ENCODE measurements around the gene AGRP. TPM values are rescaled to one million over a fixed set of nuclear protein-coding genes. Genes with fewer than 3 reads are reported as not detected.

Gene AGRP
- total and polyA plus RNA-seq, 8 donors = 0.18 to 1.9 (median 0.37) TPM; not detected in 1

Other genes starting within 250 kb of the AGRP start
- 100 to 1,000 TPM in 1 of 2 donors, 10 to 100 TPM in 1; 68.4 to 132 TPM for gene FHOD1, start 236.1 kb downstream of the AGRP start, total RNA-seq
- 100 to 1,000 TPM; 161 to 300 (median 202) TPM for gene FHOD1, start 236.1 kb downstream of the AGRP start, polyA plus RNA-seq (ENCODE audit: insufficient read length in 6 of 6)
- gene SLC9A5, start 234.6 kb downstream of the AGRP start, total RNA-seq = 1 to 10 TPM; 3.2 to 4.0 TPM
- gene SLC9A5, start 234.6 kb downstream of the AGRP start, polyA plus RNA-seq (ENCODE audit: insufficient read length in 6 of 6) = 10 to 100 TPM; 18.8 to 26.1 (median 22.6) TPM
- 10 to 100 TPM; 24.9 to 28.5 TPM for gene PLEKHG4, start 204.0 kb downstream of the AGRP start, total RNA-seq
- gene PLEKHG4, start 204.0 kb downstream of the AGRP start, polyA plus RNA-seq (ENCODE audit: insufficient read length in 6 of 6) = 10 to 100 TPM; 28.8 to 40.3 (median 35.6) TPM
- gene KCTD19, start 156.8 kb downstream of the AGRP start, total RNA-seq = under 1 TPM in 1 of 2 donors, not detected in 1; 0.73 TPM
- gene KCTD19, start 156.8 kb downstream of the AGRP start, polyA plus RNA-seq (ENCODE audit: insufficient read length in 6 of 6) = 10 to 100 TPM in 1 of 6 donors, 1 to 10 TPM in 5; 6.9 to 13.1 (median 8.4) TPM
- 10 to 100 TPM in 1 of 2 donors, 1 to 10 TPM in 1; 3.0 to 19.5 TPM for gene LRRC36, start 156.7 kb downstream of the AGRP start, total RNA-seq
- gene LRRC36, start 156.7 kb downstream of the AGRP start, polyA plus RNA-seq (ENCODE audit: insufficient read length in 6 of 6) = 10 to 100 TPM; 46.6 to 73.6 (median 62.2) TPM
- gene TPPP3, start 90.0 kb downstream of the AGRP start, total RNA-seq = 10 to 100 TPM; 79.2 to 91.3 TPM
- gene TPPP3, start 90.0 kb downstream of the AGRP start, polyA plus RNA-seq (ENCODE audit: insufficient read length in 6 of 6) = 100 to 1,000 TPM; 320 to 403 (median 367) TPM
- 10 to 100 TPM; 14.4 to 14.7 TPM for gene ZDHHC1, start 67.1 kb downstream of the AGRP start, total RNA-seq
- gene ZDHHC1, start 67.1 kb downstream of the AGRP start, polyA plus RNA-seq (ENCODE audit: insufficient read length in 6 of 6) = 10 to 100 TPM; 16.5 to 24.1 (median 20.0) TPM
- gene HSD11B2, start 52.4 kb downstream of the AGRP start, total RNA-seq = 1 to 10 TPM; 2.5 to 3.9 TPM
- 10 to 100 TPM; 36.9 to 81.1 (median 64.1) TPM for gene HSD11B2, start 52.4 kb downstream of the AGRP start, polyA plus RNA-seq (ENCODE audit: insufficient read length in 6 of 6)
- 100 to 1,000 TPM; 142 to 185 TPM for gene ATP6V0D1, start 2.4 kb downstream of the AGRP start, total RNA-seq
- gene ATP6V0D1, start 2.4 kb downstream of the AGRP start, polyA plus RNA-seq (ENCODE audit: insufficient read length in 6 of 6) = 10 to 100 TPM; 48.5 to 65.5 (median 58.0) TPM
- gene RIPOR1, start 45.3 kb upstream of the AGRP start, total RNA-seq = 100 to 1,000 TPM in 1 of 2 donors, 10 to 100 TPM in 1; 76.4 to 123 TPM
- 10 to 100 TPM; 52.8 to 67.2 (median 60.7) TPM for gene RIPOR1, start 45.3 kb upstream of the AGRP start, polyA plus RNA-seq (ENCODE audit: insufficient read length in 6 of 6)
- gene CTCF, start 79.0 kb upstream of the AGRP start, total RNA-seq = 10 to 100 TPM; 27.8 to 35.1 TPM
- gene CTCF, start 79.0 kb upstream of the AGRP start, polyA plus RNA-seq (ENCODE audit: insufficient read length in 6 of 6) = 10 to 100 TPM; 64.3 to 80.2 (median 73.7) TPM
- gene CARMIL2, start 161.6 kb upstream of the AGRP start, total RNA-seq = 1 to 10 TPM; 1.6 to 2.9 TPM
- 1 to 10 TPM; 2.9 to 7.5 (median 4.2) TPM for gene CARMIL2, start 161.6 kb upstream of the AGRP start, polyA plus RNA-seq (ENCODE audit: insufficient read length in 6 of 6)
- 10 to 100 TPM; 12.9 to 15.2 TPM for gene ACD, start 176.7 kb upstream of the AGRP start, total RNA-seq
- 10 to 100 TPM; 20.2 to 27.5 (median 25.4) TPM for gene ACD, start 176.7 kb upstream of the AGRP start, polyA plus RNA-seq (ENCODE audit: insufficient read length in 6 of 6)
- gene PARD6A, start 177.4 kb upstream of the AGRP start, total RNA-seq = 1 to 10 TPM; 3.8 to 4.1 TPM
- 1 to 10 TPM; 1.4 to 2.4 (median 1.6) TPM for gene PARD6A, start 177.4 kb upstream of the AGRP start, polyA plus RNA-seq (ENCODE audit: insufficient read length in 6 of 6)
- gene ENKD1, start 183.2 kb upstream of the AGRP start, total RNA-seq = 10 to 100 TPM; 11.2 to 16.0 TPM
- gene ENKD1, start 183.2 kb upstream of the AGRP start, polyA plus RNA-seq (ENCODE audit: insufficient read length in 6 of 6) = 10 to 100 TPM; 19.4 to 26.0 (median 23.7) TPM
- 1 to 10 TPM; 2.6 to 3.6 TPM for gene C16orf86, start 183.3 kb upstream of the AGRP start, total RNA-seq
- 1 to 10 TPM; 2.3 to 3.3 (median 2.7) TPM for gene C16orf86, start 183.3 kb upstream of the AGRP start, polyA plus RNA-seq (ENCODE audit: insufficient read length in 6 of 6)
- gene GFOD2, start 235.8 kb upstream of the AGRP start, total RNA-seq = 10 to 100 TPM; 13.7 to 18.6 TPM
- gene GFOD2, start 235.8 kb upstream of the AGRP start, polyA plus RNA-seq (ENCODE audit: insufficient read length in 6 of 6) = 10 to 100 TPM; 30.7 to 39.5 (median 33.1) TPM